K562 (cell line): Measurements from ENCODE around the gene GEMIN2. TPM values are rescaled to one million over a fixed set of nuclear protein-coding genes. Genes with fewer than 3 reads are reported as not detected.

ENCODE experiments used
- ATAC-seq: fragments of 200-7000 bp; cut with Tn5 transposase; 3 replicates; pipeline ENCODE4 v1.9.1; 2020; ENCODE audit warnings: moderate library complexity
- BruUV-seq: library from RNA; stranded (reverse); fragments of 400-500 nt; replicated peaks from 2 replicates; lab custom pipeline; 2021; lab: Mats Ljungman, UMichigan
- CTCF ChIA-PET: fragments of 300-600 bp; formaldehyde crosslinking; extraction: SDS; loops from one replicate; lab custom pipeline; 2021; ENCODE audit warnings: low intra/inter-chr PET ratio; lab: Yijun Ruan, JAX
- POLR2A ChIA-PET: fragments of 300-600, 350-650 bp; sonication (Branson Sonifier 250); formaldehyde crosslinking; extraction: SDS; loops from one replicate; lab custom pipeline; 2021; ENCODE audit warnings: antibody characterized with exemption, inconsistent platforms; lab: Yijun Ruan, JAX
- DNase-seq, 4 experiments: peaks; one replicate each; pipeline versions ENCODE4 v3.0.0 to v3.0.0-alpha.2; 2011 to 2018; ENCODE audit warnings: low spot score in 3 of 4, mixed read lengths in 3 of 4; ENCODE audit errors: extremely low read depth in 1 of 4
- FAIRE-seq: peaks from 2 replicates; lab custom pipeline; 2011; peaks lifted over from hg19 to GRCh38; lab: Jason Lieb, UNC
- H2AFZ ChIP-seq: 2 replicates; pipeline ENCODE4 v1.6.0; 2011; ENCODE audit warnings: low read depth, low read length, control low read depth, inconsistent platforms
- H3K27ac ChIP-seq: fragments of 200-600 bp; 3 replicates; pipeline ENCODE4 v1.8.0; 2011; ENCODE audit warnings: low read depth, mild to moderate bottlenecking, control low read depth, inconsistent platforms, low read length, moderate library complexity, mixed read lengths; ENCODE audit errors: extremely low read depth
- H3K27me3 ChIP-seq, 2 experiments: fragments of 300-600 bp in 1 of 2; 2 replicates in 1 of 2; 3 replicates in 1 of 2; pipeline versions ENCODE4 v1.6.0 to v1.8.0; 2011; ENCODE audit warnings: inconsistent platforms in 2 of 2, low read length in 2 of 2, mild to moderate bottlenecking in 1 of 2, mixed read lengths in 1 of 2, moderate library complexity in 1 of 2; ENCODE audit not compliant: control insufficient read depth in 2 of 2, insufficient read depth in 2 of 2
- H3K36me3 ChIP-seq: fragments of 300-600 bp; 3 replicates; pipeline ENCODE4 v1.8.0; 2011; ENCODE audit warnings: mild to moderate bottlenecking, low read length, inconsistent platforms; ENCODE audit not compliant: control insufficient read depth, insufficient read depth
- H3K4me1 ChIP-seq, 2 experiments: fragments of 200-600 bp in 1 of 2; replicated peaks in 1 of 2; 2 replicates in 1 of 2; 3 replicates in 1 of 2; pipeline versions ENCODE4 v1.5.1 to v1.8.0; 2011; ENCODE audit warnings: inconsistent platforms in 2 of 2, low read length in 2 of 2, mild to moderate bottlenecking in 1 of 2, mixed read lengths in 1 of 2, moderate library complexity in 1 of 2; ENCODE audit not compliant: control insufficient read depth in 2 of 2, insufficient read depth in 2 of 2
- H3K4me2 ChIP-seq: 2 replicates; pipeline ENCODE4 v1.6.1; 2011; ENCODE audit warnings: low read length, control low read depth, inconsistent platforms, mixed read lengths; ENCODE audit not compliant: insufficient read depth
- H3K4me3 ChIP-seq: fragments of 200-600 bp; sonication (generic), shearing (Covaris generic); 2 replicates; pipeline ENCODE4 v1.5.1; 2016; ENCODE audit warnings: control low read depth, inconsistent platforms
- H3K79me2 ChIP-seq: fragments of 200-600 bp; 3 replicates; pipeline ENCODE4 v1.8.0; 2011; ENCODE audit warnings: low read length, inconsistent platforms; ENCODE audit not compliant: control insufficient read depth, insufficient read depth
- H3K9ac ChIP-seq, 2 experiments: 2 replicates each; pipeline versions ENCODE4 v1.6.0 to v1.6.1; 2011; ENCODE audit warnings: low read depth in 2 of 2, low read length in 2 of 2, control low read depth in 1 of 2, inconsistent platforms in 1 of 2, mild to moderate bottlenecking in 1 of 2, mixed read lengths in 1 of 2; ENCODE audit not compliant: insufficient read depth in 1 of 2
- H3K9me1 ChIP-seq: one replicate; pipeline ENCODE4 v1.6.0; 2011; ENCODE audit warnings: inconsistent platforms, mild to moderate bottlenecking, low read length, moderate library complexity; ENCODE audit not compliant: control insufficient read depth, insufficient read depth
- H3K9me3 ChIP-seq: replicated peaks from 2 replicates; pipeline ENCODE4 v1.5.1; 2011; ENCODE audit warnings: low read depth, low read length, inconsistent platforms; ENCODE audit not compliant: control insufficient read depth, insufficient read depth
- H4K20me1 ChIP-seq: replicated peaks from 2 replicates; pipeline ENCODE4 v1.6.1; 2011; ENCODE audit warnings: low read length, inconsistent platforms, mixed read lengths; ENCODE audit not compliant: control insufficient read depth, insufficient read depth
- NFE2 ChIP-seq: IDR thresholded peaks from 2 replicates; pipeline ENCODE4 v1.6.1; 2014; ENCODE audit warnings: antibody characterized with exemption, low read depth
- TFAM ChIP-seq: fragments of 250-450 bp; sonication (Bioruptor Pico); conservative IDR thresholded peaks from 2 replicates; pipeline ENCODE4 v1.5.0; 2021; ENCODE audit warnings: mild to moderate bottlenecking, moderate library complexity
- ZNF384 ChIP-seq: IDR thresholded peaks from 2 replicates; pipeline ENCODE4 v1.6.1; 2012; ENCODE audit warnings: low read depth, low read length, improper control_type of control experiment
- WGBS: fragments of 100-300 bp; shearing (Covaris generic); methylation state at CpG from one replicate; pipeline ENCODE4 v1.1.6; 2016; ENCODE audit warnings: low coverage, mixed read lengths; ENCODE audit not compliant: insufficient coverage; ENCODE audit errors: missing lambda C conversion rate; 5-methylcytosine and 5-hydroxymethylcytosine counted together
- in situ Hi-C: fragments of 300-500 bp; cut with MboI; formaldehyde crosslinking; loops from 4 replicates; pipeline ENCODE4 v1.15.0; 2018; ENCODE audit warnings: inconsistent platforms, mixed read lengths
- intact Hi-C: fragments of 100-400 bp; cut with micrococcal nuclease; formaldehyde crosslinking; loops from 2 replicates; pipeline ENCODE4 v1.14.2; 2022
- polyA plus RNA-seq, 8 experiments: library from polyadenylated mRNA; depleted of rRNA in 4 of 8; stranded (reverse) in 5 of 8; unstranded in 3 of 8; fragments of >200 nt; fragmentation: Nextera tagmentation in 2 of 8; fragmentation: Illumina TruSeq in 1 of 8; extraction: Ambion mirVana in 2 of 8; extraction: Trizol in 1 of 8; gene quantifications; 2 replicates each; pipeline versions ENCODE4 v1.2.1 to v1.2.3, GENCODE V29; 2011 to 2014; ENCODE audit warnings: inconsistent platforms in 1 of 8, missing spikeins in 1 of 8
- total RNA-seq, 7 experiments: library from RNA; depleted of rRNA in 6 of 7; stranded (reverse); fragments of >200 nt in 6 of 7; fragmentation: Illumina TruSeq in 2 of 7; extraction: Trizol in 2 of 7; gene quantifications; 2 replicates each; pipeline versions ENCODE4 v1.2.1 to v1.2.3, GENCODE V29; 2011 to 2021; ENCODE audit warnings: low replicate concordance in 1 of 7
- TF ChIP-seq, protein P1 (sequence below): fragments of 200-400 bp; formaldehyde crosslinking; IDR thresholded peaks from 2 replicates; pipeline ENCODE4 v1.6.1; 2017; ENCODE audit warnings: mild to moderate bottlenecking, low read depth, low read length, moderate library complexity
- TF ChIP-seq, protein P2 (sequence below): IDR thresholded peaks from 2 replicates; pipeline ENCODE4 v1.6.1; 2011; ENCODE audit warnings: borderline replicate concordance, low read depth, mild to moderate bottlenecking, moderate library complexity, low read length; ENCODE audit not compliant: insufficient read depth, poor library complexity, severe bottlenecking
- TF ChIP-seq, protein P3 (sequence below), 2 experiments: fragments of 450-650 bp in 1 of 2; sonication (generic) in 1 of 2; formaldehyde crosslinking in 1 of 2; IDR thresholded peaks; 2 replicates each; pipeline versions ENCODE4 v1.7.1 to v1.9.0; 2016 to 2022; ENCODE audit warnings: inconsistent platforms in 1 of 2, mild to moderate bottlenecking in 1 of 2, missing genetic modification reagents in 1 of 2

Gene GEMIN2
- total and polyA plus RNA-seq, 9 of the 15 experiments (the other 6 are each of a cell fraction or from before 2014, with no cell fraction given): 23.0 to 87.6 (median 45.5) TPM

DNA sequence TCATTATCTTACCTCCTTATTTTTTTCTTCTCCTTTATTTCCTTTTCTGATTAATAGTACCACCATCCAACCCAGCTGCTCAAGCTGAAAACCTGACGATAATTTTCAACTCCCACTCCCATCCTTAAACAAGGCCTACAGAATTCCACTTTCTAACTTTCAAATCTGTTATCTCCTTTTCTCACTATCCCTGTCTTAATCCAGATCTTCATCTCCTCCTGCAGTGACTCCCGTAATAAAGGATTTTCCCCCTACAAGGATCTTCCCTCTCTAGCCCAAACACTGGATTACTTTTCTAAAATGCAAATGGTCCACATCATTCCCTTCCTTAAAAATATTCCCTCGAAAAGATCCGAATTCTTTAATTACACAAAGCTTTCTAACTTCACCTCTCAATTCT, 54.5 kb downstream of the GEMIN2 start (continued):
- TF ChIP-seq, protein P1, sequence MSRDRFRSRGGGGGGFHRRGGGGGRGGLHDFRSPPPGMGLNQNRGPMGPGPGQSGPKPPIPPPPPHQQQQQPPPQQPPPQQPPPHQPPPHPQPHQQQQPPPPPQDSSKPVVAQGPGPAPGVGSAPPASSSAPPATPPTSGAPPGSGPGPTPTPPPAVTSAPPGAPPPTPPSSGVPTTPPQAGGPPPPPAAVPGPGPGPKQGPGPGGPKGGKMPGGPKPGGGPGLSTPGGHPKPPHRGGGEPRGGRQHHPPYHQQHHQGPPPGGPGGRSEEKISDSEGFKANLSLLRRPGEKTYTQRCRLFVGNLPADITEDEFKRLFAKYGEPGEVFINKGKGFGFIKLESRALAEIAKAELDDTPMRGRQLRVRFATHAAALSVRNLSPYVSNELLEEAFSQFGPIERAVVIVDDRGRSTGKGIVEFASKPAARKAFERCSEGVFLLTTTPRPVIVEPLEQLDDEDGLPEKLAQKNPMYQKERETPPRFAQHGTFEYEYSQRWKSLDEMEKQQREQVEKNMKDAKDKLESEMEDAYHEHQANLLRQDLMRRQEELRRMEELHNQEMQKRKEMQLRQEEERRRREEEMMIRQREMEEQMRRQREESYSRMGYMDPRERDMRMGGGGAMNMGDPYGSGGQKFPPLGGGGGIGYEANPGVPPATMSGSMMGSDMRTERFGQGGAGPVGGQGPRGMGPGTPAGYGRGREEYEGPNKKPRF: no peak
- TF ChIP-seq TFAM (CRISPR knock-in tag) (no peak), NFE2 (no peak)

DNA sequence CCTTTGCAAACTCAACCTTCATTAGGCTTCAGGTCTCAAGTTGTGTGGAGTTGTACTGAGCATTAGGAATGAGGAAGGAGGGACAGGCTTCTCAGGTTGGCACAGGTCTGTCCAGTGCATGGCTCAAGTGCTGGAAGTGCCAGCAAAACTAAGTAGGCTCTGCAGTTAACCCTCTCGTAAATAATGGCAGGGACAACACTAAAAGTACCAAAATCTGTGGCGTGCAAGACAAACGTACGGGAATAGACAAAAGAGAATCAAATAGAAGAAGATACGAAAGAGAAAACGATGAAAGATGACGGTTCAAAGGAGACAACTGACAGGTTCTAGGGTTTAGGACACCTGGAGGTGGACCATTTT, 55.4 kb downstream of the GEMIN2 start:
- in situ Hi-C loops: no loop called here
- peak overlapping the region; percentile 93 for H2AFZ ChIP-seq
- no peak for TF ChIP-seq ZNF384
- TF ChIP-seq, protein P2, sequence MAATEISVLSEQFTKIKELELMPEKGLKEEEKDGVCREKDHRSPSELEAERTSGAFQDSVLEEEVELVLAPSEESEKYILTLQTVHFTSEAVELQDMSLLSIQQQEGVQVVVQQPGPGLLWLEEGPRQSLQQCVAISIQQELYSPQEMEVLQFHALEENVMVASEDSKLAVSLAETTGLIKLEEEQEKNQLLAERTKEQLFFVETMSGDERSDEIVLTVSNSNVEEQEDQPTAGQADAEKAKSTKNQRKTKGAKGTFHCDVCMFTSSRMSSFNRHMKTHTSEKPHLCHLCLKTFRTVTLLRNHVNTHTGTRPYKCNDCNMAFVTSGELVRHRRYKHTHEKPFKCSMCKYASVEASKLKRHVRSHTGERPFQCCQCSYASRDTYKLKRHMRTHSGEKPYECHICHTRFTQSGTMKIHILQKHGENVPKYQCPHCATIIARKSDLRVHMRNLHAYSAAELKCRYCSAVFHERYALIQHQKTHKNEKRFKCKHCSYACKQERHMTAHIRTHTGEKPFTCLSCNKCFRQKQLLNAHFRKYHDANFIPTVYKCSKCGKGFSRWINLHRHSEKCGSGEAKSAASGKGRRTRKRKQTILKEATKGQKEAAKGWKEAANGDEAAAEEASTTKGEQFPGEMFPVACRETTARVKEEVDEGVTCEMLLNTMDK: no peak
- TF ChIP-seq, protein P3, sequence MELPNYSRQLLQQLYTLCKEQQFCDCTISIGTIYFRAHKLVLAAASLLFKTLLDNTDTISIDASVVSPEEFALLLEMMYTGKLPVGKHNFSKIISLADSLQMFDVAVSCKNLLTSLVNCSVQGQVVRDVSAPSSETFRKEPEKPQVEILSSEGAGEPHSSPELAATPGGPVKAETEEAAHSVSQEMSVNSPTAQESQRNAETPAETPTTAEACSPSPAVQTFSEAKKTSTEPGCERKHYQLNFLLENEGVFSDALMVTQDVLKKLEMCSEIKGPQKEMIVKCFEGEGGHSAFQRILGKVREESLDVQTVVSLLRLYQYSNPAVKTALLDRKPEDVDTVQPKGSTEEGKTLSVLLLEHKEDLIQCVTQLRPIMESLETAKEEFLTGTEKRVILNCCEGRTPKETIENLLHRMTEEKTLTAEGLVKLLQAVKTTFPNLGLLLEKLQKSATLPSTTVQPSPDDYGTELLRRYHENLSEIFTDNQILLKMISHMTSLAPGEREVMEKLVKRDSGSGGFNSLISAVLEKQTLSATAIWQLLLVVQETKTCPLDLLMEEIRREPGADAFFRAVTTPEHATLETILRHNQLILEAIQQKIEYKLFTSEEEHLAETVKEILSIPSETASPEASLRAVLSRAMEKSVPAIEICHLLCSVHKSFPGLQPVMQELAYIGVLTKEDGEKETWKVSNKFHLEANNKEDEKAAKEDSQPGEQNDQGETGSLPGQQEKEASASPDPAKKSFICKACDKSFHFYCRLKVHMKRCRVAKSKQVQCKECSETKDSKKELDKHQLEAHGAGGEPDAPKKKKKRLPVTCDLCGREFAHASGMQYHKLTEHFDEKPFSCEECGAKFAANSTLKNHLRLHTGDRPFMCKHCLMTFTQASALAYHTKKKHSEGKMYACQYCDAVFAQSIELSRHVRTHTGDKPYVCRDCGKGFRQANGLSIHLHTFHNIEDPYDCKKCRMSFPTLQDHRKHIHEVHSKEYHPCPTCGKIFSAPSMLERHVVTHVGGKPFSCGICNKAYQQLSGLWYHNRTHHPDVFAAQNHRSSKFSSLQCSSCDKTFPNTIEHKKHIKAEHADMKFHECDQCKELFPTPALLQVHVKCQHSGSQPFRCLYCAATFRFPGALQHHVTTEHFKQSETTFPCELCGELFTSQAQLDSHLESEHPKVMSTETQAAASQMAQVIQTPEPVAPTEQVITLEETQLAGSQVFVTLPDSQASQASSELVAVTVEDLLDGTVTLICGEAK (IDR thresholded peaks at IDR 0.05): no peak
- TF ChIP-seq, protein P3 (CRISPR knock-in tag; IDR thresholded peaks at IDR 0.05): no peak

More for the DNA sequence above, 55.4 kb downstream of the GEMIN2 start:
- no peaks in the 10 kb centered on the region for H3K9me1 ChIP-seq
- intact Hi-C loops: no loop called here
- H3K4me1 ChIP-seq: peaks cover 9 to 18% of the 10 kb centered on the region in 2 experiments; a peak in 4 of 5 replicates
- H3K27ac ChIP-seq: peak overlapping the region; percentile 95
- no peaks in the 10 kb centered on the region for H4K20me1 ChIP-seq
- 3% methylated on average over 7 of the region's 7 CpGs for WGBS
- ChIA-PET CTCF (no interaction called here), POLR2A (interaction anchor here (0.9 to 1.6 kb wide), 6 partner anchors 12 to 67 kb away, joined by 4 to 11 read pairs (median 6); partner anchors contain the start of gene SEC23A)
- peak overlapping the region; percentile 92 to 98 for H3K9ac ChIP-seq
- no TSS peak for BruUV-seq
- H3K4me3 ChIP-seq: peak overlapping the region; percentile 96
- FAIRE-seq (no peak), ATAC-seq (peak; percentile 23), DNase-seq (no peak)
- peak overlapping the region; percentile 95 for H3K4me2 ChIP-seq
- no peaks in the 10 kb centered on the region for H3K27me3 ChIP-seq
- H3K36me3 ChIP-seq: peaks cover 10% of the 10 kb centered on the region; the same call in 1 of the 3 replicates
- H3K9me3 ChIP-seq: no peaks in the 10 kb centered on the region
- H3K79me2 ChIP-seq: peaks cover 40% of the 10 kb centered on the region
